Subcutaneous adipose tissue (tissue), 4 donors: ENCODE results near the gene GNG2. TPM values are rescaled to one million over a fixed set of nuclear protein-coding genes. Genes with fewer than 3 reads are reported as not detected.

ENCODE experiments used
- CTCF ChIP-seq: fragments of 450-650 bp; IDR thresholded peaks from one replicate; pipeline ENCODE4 v1.5.1; 2016; ENCODE audit warnings: low read depth, mild to moderate bottlenecking, control low read depth, antibody characterized with exemption, moderate library complexity
- total RNA-seq, 4 donors: library from RNA; depleted of rRNA; stranded (reverse); fragments of >200 nt; gene quantifications; one replicate each; pipeline ENCODE4 v1.1.0, GENCODE V29; 2016

Gene GNG2
- total RNA-seq, 4 donors from 2014 or later = 54.8 to 130 (median 102) TPM

- no peak for TF ChIP-seq CTCF
Observed at GRCh38 chr14:51894250-51894649, 33.8 kb downstream of the GNG2 start.

- TF ChIP-seq CTCF = no peak
Observed at GRCh38 chr14:51895375-51895774, 35.0 kb downstream of the GNG2 start.

- no peak for TF ChIP-seq CTCF
Observed at GRCh38 chr14:51897791-51898355, 37.5 kb downstream of the GNG2 start.

- no peak for TF ChIP-seq CTCF
Observed at GRCh38 chr14:51901475-51902024, 41.1 kb downstream of the GNG2 start.

- no peak for TF ChIP-seq CTCF
Observed at GRCh38 chr14:51908086-51908485, 47.7 kb downstream of the GNG2 start.

- TF ChIP-seq CTCF = no peak
Observed at GRCh38 chr14:51912112-51912786, 51.8 kb downstream of the GNG2 start.

GRCh38 chr14:51914310-51914709 lies 53.9 kb downstream of the GNG2 start:
- no peak for TF ChIP-seq CTCF
